ENCODE data around the gene RAMP2. TPM values are rescaled to one million over a fixed set of nuclear protein-coding genes. Genes with fewer than 3 reads are reported as not detected.

RAMP2 gene
- total and polyA plus RNA-seq, 2 of the 13 experiments (the other 11 are each of a cell fraction or from before 2014, with no cell fraction given), result 1.4 to 5.2 TPM

DNA sequence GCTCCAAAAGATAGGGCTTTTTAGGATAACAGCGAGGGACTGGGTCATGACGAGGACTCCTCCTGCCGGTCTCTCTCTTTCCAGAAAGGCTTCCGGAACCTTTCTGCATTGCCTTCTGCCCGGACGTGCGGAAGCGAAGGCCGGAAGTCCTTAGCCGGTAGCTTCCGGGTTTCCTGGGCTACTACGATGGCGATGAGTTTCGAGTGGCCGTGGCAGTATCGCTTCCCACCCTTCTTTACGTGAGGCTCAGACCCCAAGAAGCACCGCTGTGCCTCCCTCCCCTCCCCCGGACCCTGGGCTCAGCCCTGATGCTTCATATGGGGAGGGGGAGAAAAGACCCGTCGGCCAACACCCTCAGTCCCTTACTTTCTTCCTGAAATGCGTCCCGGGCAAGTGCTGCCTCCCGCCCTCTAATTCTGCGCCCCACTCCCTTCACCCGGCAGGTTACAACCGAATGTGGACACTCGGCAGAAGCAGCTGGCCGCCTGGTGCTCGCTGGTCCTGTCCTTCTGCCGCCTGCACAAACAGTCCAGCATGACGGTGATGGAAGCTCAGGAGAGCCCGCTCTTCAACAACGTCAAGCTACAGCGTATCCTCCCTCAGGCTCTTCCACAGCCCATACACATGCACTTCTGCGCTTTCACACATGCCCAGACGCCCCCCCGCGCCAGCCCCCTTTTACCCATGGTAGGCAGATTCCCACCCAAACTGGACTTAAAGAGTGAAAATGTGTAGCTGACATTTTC is 12.4 kb downstream of the RAMP2 start, which contains the start of gene VPS25 (continued):
- TF ChIP-seq, protein P1, sequence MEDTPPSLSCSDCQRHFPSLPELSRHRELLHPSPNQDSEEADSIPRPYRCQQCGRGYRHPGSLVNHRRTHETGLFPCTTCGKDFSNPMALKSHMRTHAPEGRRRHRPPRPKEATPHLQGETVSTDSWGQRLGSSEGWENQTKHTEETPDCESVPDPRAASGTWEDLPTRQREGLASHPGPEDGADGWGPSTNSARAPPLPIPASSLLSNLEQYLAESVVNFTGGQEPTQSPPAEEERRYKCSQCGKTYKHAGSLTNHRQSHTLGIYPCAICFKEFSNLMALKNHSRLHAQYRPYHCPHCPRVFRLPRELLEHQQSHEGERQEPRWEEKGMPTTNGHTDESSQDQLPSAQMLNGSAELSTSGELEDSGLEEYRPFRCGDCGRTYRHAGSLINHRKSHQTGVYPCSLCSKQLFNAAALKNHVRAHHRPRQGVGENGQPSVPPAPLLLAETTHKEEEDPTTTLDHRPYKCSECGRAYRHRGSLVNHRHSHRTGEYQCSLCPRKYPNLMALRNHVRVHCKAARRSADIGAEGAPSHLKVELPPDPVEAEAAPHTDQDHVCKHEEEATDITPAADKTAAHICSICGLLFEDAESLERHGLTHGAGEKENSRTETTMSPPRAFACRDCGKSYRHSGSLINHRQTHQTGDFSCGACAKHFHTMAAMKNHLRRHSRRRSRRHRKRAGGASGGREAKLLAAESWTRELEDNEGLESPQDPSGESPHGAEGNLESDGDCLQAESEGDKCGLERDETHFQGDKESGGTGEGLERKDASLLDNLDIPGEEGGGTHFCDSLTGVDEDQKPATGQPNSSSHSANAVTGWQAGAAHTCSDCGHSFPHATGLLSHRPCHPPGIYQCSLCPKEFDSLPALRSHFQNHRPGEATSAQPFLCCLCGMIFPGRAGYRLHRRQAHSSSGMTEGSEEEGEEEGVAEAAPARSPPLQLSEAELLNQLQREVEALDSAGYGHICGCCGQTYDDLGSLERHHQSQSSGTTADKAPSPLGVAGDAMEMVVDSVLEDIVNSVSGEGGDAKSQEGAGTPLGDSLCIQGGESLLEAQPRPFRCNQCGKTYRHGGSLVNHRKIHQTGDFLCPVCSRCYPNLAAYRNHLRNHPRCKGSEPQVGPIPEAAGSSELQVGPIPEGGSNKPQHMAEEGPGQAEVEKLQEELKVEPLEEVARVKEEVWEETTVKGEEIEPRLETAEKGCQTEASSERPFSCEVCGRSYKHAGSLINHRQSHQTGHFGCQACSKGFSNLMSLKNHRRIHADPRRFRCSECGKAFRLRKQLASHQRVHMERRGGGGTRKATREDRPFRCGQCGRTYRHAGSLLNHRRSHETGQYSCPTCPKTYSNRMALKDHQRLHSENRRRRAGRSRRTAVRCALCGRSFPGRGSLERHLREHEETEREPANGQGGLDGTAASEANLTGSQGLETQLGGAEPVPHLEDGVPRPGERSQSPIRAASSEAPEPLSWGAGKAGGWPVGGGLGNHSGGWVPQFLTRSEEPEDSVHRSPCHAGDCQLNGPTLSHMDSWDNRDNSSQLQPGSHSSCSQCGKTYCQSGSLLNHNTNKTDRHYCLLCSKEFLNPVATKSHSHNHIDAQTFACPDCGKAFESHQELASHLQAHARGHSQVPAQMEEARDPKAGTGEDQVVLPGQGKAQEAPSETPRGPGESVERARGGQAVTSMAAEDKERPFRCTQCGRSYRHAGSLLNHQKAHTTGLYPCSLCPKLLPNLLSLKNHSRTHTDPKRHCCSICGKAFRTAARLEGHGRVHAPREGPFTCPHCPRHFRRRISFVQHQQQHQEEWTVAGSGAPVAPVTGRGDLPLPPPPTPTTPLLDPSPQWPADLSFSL (CRISPR knock-in tag; IDR thresholded peaks at IDR 0.05), result no peak
- TF ChIP-seq DNMT3B (CRISPR knock-in tag; conservative IDR thresholded peaks at IDR 0.05), result peak; percentile 93
- TF ChIP-seq, protein P2, sequence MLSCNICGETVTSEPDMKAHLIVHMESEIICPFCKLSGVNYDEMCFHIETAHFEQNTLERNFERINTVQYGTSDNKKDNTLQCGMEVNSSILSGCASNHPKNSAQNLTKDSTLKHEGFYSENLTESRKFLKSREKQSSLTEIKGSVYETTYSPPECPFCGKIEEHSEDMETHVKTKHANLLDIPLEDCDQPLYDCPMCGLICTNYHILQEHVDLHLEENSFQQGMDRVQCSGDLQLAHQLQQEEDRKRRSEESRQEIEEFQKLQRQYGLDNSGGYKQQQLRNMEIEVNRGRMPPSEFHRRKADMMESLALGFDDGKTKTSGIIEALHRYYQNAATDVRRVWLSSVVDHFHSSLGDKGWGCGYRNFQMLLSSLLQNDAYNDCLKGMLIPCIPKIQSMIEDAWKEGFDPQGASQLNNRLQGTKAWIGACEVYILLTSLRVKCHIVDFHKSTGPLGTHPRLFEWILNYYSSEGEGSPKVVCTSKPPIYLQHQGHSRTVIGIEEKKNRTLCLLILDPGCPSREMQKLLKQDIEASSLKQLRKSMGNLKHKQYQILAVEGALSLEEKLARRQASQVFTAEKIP (CRISPR knock-in tag; IDR thresholded peaks at IDR 0.05; ENCODE audit: borderline replicate concordance), result no peak
- peak; percentile 98 for TF ChIP-seq ERF (CRISPR knock-in tag; IDR thresholded peaks at IDR 0.05)
- TF ChIP-seq, protein P3, sequence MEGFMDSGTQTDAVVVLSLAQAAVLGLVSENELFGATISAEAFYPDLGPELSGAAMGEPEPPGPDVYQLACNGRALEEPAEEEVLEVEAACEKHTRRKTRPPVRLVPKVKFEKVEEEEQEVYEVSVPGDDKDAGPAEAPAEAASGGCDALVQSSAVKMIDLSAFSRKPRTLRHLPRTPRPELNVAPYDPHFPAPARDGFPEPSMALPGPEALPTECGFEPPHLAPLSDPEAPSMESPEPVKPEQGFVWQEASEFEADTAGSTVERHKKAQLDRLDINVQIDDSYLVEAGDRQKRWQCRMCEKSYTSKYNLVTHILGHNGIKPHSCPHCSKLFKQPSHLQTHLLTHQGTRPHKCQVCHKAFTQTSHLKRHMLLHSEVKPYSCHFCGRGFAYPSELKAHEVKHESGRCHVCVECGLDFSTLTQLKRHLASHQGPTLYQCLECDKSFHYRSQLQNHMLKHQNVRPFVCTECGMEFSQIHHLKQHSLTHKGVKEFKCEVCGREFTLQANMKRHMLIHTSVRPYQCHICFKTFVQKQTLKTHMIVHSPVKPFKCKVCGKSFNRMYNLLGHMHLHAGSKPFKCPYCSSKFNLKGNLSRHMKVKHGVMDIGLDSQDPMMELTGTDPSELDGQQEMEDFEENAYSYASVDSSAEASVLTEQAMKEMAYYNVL (CRISPR knock-in tag; IDR thresholded peaks at IDR 0.05; ENCODE audit: borderline replicate concordance), result peak; percentile 67; the same call in 1 of the 2 replicates
- peak; percentile 64; the same call in 1 of the 2 replicates for TF ChIP-seq NR2F2 (IDR thresholded peaks at IDR 0.05; ENCODE audit: borderline replicate concordance, low read depth)
- TF ChIP-seq, protein P4, sequence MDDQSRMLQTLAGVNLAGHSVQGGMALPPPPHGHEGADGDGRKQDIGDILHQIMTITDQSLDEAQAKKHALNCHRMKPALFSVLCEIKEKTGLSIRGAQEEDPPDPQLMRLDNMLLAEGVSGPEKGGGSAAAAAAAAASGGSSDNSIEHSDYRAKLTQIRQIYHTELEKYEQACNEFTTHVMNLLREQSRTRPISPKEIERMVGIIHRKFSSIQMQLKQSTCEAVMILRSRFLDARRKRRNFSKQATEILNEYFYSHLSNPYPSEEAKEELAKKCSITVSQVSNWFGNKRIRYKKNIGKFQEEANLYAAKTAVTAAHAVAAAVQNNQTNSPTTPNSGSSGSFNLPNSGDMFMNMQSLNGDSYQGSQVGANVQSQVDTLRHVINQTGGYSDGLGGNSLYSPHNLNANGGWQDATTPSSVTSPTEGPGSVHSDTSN (CRISPR knock-in tag; IDR thresholded peaks at IDR 0.05; ENCODE audit: borderline replicate concordance), result no peak
- TF ChIP-seq, protein P5, sequence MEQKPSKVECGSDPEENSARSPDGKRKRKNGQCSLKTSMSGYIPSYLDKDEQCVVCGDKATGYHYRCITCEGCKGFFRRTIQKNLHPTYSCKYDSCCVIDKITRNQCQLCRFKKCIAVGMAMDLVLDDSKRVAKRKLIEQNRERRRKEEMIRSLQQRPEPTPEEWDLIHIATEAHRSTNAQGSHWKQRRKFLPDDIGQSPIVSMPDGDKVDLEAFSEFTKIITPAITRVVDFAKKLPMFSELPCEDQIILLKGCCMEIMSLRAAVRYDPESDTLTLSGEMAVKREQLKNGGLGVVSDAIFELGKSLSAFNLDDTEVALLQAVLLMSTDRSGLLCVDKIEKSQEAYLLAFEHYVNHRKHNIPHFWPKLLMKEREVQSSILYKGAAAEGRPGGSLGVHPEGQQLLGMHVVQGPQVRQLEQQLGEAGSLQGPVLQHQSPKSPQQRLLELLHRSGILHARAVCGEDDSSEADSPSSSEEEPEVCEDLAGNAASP (CRISPR knock-in tag; IDR thresholded peaks at IDR 0.05; ENCODE audit: borderline replicate concordance), result peak; percentile 91
- peak; percentile 77; the same call in 1 of the 2 replicates for TF ChIP-seq PPARG (CRISPR knock-in tag; conservative IDR thresholded peaks at IDR 0.05)
- TF ChIP-seq, protein P6, sequence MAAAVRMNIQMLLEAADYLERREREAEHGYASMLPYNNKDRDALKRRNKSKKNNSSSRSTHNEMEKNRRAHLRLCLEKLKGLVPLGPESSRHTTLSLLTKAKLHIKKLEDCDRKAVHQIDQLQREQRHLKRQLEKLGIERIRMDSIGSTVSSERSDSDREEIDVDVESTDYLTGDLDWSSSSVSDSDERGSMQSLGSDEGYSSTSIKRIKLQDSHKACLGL (CRISPR knock-in tag; IDR thresholded peaks at IDR 0.05), result no peak; the same call in 1 of the 2 replicates
